DOHH2 (cell line): Measurements from ENCODE around the gene EEIG1.

Experiments
- EZH2phosphoT487 ChIP-seq: fragments of 200-600 bp; sonication (generic); IDR thresholded peaks from 2 replicates; pipeline ENCODE4 v1.6.1; 2017; ENCODE audit warnings: borderline replicate concordance, mild to moderate bottlenecking, antibody characterized with exemption, low read length, moderate library complexity, mixed read lengths
- TF ChIP-seq, protein P1 (sequence below): fragments of 200-600 bp; sonication (generic); IDR thresholded peaks from one replicate; pipeline ENCODE4 v1.5.1; 2014; ENCODE audit warnings: antibody characterized with exemption, mild to moderate bottlenecking, low read depth, low read length; ENCODE audit not compliant: poor library complexity, severe bottlenecking

DNA sequence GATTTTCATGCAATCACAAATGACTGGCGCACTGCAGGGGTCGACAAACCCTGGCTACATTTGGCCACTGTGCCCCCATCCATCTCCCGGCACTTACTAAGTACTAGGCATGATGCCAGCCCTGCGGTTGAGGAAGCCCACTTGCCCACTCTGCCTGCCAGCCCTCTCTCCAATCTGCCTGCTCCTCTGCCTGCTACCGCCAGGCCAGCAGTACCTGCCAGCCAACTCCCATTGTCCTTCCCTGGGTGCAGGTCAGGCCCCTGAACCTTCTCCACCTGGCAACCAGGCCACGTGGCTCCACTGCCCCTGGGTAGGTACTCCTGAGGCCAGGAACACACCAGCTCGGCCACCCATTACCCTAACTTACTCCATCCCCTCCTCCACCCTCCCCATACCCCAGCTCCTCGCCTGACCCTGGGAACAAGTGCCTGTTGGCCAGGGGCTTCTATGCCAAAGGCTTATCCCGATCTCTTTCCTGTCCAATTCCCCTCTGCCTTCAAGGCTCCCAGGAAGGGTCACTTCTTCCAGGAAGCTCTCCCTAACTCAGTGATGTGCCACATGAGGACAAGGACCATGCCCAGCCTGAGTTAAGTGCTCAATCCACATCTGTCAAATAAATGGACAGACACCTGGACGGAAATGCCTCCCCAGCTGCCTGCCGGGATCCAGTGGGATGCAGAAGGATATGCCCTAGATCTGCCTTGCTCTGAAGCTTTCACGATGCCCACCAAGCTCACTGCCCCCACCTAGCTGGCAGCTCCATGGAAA, 6.6 kb downstream of the EEIG1 start:
- TF ChIP-seq, protein P1, sequence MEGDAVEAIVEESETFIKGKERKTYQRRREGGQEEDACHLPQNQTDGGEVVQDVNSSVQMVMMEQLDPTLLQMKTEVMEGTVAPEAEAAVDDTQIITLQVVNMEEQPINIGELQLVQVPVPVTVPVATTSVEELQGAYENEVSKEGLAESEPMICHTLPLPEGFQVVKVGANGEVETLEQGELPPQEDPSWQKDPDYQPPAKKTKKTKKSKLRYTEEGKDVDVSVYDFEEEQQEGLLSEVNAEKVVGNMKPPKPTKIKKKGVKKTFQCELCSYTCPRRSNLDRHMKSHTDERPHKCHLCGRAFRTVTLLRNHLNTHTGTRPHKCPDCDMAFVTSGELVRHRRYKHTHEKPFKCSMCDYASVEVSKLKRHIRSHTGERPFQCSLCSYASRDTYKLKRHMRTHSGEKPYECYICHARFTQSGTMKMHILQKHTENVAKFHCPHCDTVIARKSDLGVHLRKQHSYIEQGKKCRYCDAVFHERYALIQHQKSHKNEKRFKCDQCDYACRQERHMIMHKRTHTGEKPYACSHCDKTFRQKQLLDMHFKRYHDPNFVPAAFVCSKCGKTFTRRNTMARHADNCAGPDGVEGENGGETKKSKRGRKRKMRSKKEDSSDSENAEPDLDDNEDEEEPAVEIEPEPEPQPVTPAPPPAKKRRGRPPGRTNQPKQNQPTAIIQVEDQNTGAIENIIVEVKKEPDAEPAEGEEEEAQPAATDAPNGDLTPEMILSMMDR: no peak
- TF ChIP-seq EZH2phosphoT487: no peak
